Activated CD4-positive, CD25-positive, alpha-beta regulatory T cell treated with anti-CD3 and anti-CD28 coated beads, Interleukin-2, amount 50 U/mL, for 72 hours (primary cell): ENCODE results near the gene ZEB2.

Source experiments
- DNase-seq: peaks from one replicate; pipeline ENCODE4 v3.0.0; 2021

The ZEB2 gene

DNA sequence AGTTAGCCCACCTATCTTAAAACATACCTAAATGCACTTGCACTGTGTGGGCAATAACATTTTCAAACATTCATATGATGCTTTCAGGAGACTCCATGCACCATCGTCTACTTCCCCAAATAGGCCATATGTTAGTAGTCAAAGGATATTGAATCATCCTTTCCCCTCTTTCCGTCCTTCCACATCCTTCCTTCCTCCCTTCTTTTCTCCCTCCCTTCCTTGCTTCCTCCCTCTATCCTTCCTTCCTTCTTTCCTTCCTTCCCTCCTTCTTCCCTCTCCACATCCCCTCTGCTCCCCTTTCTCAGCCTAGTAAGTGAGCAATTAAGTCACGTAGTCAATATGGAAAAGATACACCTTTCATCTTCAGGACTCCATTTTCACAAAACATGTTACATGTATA is 73.8 kb downstream of the ZEB2 start:
- DNase-seq, result no peak

DNA sequence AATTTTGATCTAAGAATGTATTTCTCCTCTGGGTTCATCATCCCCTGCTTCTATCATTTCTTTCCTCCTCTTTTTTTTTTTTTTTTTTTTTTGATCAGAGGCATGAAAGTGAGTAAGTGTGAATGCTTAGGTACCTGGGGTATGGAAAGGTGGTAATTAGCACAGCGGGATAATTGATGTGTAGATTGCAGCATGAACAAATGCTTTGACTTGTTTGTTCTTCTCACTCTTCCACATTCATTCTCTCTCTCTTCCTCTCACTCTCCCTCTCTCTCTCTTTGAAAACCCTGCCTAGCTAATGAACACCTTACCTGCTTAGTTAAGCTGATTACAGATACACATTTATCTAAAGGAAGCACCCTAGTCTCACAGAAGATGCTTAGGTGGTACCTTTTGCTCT is 74.7 kb downstream of the ZEB2 start:
- DNase-seq, result no peak

DNA sequence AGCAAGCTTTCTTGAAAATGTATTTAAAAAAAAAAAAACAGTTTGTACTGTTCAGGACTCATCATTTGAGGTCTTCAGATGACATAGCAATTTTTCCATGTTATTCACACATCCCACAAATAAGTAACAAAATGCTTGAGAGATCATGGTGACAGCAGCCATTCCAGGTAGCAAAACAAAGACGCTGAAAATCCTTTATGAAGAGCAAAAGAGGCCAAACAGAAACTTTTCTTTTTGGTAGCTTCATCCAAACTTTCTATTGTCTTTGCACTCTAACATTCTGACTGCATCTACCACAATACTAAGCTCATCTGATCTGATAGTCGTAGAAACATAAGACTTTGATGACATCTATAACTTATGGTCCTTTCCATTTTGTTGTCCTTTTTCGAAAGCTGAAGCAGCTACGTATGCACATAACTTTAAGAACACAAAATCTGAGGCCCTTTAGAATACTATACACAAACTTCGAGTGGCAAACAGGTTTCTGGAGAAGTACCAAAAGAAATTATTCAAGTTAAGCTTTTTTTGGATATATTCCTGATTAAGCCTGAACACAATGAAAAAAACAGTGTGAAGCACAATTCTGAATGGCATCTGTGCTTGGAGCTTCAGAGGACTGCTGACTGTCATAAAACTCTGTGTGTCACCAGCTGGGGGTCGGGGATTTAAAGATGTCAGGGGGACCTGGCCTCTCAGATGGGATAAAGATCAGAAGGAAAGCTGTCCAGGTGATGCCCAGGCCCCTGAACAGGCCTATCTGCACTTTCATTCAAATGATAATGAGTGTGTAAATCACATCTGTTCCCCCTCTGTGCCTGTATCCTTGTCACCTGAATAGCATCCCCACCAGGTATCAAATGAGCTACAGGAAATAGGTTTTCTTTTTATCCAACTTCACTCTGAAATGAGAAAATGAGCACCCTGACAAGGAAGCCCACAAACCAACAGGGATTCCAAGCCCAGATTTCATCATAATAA is 75.8 kb downstream of the ZEB2 start:
- no peak for DNase-seq

DNA sequence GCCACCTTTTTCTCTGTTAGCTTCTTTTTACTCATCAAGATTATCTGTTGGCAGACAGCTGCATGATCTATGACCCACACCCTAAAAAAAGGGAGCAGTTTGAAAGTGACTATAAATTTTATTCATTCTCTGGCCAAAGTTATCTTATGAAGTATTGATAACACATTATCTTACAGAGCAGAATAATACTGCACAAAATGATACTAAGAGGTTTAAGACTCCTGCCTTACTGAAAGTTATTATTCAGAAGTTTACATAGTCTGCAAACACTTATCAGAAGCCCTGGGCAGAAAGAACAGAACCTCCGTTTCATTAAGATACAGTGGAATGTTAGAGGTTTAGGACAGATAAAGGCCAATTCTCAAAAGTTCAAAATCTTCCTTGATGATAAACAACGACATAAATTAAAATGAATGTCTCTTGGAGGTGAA is 78.2 kb downstream of the ZEB2 start:
- DNase-seq, result no peak

DNA sequence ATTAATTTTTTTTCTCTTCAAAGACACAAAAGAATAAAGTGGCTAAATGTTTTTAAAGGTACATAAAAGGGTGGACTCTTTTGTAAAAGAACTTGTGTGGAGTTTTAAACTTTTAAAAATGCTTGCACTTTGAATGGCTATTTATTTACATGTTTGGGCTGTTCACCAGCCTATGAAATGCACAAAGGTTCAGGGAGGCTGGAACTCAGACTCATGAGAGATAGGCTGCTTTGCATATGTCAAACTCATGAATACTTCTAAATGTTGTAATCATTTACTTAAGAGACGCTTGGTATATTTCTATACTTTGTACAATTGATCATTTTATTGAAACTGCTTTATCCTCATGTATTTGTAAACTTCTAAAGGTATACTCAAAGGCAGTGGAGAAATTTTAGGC is 79.9 kb downstream of the ZEB2 start:
- DNase-seq, result no peak

DNA sequence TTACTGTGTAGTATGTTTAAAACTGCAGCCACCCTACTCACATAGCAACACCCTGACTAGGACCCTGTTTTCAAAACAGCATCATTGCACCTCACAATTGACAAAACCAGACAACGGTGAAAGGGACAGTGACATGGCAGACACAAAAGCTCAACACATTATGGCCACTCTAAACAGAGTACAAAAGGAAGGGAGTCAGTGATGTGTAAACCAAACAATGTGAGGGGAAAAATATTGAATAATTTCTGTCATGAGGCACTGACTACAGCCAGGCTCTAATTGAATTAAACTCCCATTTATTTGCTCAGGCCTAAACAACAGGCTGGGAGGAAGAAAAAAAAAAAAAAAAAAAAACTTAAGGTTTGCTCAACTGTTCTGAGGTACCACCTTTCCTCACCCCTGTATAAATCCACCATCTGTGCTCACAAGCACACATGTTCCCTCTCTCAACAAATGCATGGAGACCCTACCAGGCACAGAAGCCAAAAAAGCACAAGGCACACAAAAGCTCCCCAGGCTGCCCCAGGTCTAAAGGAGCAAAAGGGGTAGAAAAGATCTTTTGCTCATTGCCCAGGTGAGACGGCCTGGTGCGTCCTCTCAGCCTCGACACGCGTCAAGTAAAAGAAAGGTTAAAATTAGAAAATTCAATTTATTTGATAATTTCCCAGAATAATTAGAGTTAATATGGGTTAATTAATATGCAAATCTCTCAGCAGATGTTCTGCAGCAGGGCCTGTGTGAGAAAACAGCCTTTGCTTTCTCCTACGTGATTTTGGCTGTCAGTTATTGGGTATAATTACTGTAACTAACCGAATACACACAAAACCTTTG is 80.9 kb downstream of the ZEB2 start:
- no peak for DNase-seq

DNA sequence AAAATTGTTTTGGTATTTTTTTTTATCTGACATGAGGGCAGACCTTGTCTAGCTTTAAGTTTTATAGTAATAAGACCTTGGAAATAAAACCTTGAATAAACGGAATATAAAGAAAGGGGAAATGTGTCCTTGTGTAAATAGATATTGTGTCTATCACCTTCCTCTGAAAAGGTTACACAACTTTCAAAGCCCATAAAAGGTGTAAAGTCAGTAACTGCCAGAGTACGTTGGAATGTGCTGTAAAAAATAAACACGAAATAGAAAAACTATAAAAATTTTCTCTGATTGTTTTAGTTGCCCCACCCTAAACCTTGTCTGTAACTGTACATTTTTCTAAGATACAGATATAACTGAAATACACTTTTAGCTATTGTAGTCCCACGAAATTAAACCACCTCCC is 82.3 kb downstream of the ZEB2 start:
- no peak for DNase-seq

DNA sequence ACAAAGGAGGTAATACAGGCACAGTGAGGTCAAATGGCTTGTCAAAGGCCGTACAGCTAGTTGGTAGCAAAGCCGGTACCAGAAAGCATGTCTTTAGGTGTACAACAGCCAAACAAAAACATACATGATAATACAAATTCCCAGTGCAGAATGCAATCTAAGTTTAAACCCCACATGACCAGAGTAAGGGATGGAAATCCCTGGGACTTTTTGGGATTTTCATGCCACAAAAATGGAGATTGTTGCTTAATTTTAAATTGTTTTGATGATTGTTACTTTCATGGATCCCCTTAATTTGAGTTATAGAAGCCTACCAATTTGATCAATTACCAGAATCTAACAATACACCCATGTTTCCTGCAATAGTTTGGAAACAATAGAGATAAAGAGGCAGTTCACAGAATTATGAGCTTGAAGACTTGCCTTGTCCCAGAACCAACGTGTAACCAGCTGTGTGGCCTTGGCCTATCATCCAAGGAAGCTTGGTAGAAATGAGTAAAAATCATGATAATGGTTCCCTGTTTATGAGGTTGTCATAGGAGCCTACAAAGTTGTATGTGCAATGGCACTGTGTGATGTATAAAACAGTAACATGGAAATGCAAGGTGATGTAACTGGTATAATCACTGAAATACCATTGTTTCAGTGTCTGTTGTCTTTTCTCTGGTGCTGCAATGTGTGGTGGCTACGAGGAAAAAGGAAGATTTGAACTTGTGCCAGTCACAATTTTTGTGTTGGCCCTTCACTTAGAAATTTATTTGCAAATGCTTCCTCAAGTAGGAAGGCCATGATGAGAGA is 85.3 kb downstream of the ZEB2 start:
- DNase-seq, result no peak

DNA sequence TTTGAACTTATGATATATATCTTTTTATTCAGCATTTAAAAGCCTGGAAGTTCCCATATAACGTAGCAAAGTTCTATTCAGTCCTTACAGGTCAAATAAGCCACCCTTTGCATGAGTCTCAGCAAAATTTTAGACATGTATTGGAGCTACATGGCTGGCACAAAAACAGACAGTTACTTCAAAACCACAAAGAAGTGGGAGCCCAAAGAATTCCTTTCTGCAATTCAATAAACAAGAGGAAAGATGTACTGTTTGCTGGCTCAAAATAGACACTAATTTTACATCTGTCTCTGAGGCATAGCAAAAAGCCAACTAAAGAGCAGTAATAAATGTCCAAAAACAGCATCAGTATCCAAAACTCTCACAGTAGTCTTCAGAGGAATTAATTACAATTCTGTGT is 87.0 kb downstream of the ZEB2 start:
- DNase-seq, result no peak

DNA sequence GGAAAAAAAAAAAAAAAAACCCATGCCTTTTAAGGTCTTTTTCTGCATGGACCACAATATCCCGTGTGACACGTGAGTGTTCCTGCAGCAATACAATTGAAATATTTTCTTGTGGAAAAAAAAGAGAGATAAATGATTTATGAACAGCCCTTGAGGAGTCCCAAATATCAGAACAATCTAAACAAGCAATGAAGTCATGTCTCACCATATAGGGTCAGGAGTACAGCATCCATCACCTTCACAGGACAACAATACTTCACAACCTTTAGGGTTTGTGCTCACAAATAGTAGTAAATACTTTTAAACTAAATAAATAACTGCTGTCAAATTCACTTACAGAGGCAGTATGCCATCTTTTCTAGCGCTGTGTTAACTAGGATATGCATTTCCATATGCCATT is 87.9 kb downstream of the ZEB2 start:
- DNase-seq, result no peak

DNA sequence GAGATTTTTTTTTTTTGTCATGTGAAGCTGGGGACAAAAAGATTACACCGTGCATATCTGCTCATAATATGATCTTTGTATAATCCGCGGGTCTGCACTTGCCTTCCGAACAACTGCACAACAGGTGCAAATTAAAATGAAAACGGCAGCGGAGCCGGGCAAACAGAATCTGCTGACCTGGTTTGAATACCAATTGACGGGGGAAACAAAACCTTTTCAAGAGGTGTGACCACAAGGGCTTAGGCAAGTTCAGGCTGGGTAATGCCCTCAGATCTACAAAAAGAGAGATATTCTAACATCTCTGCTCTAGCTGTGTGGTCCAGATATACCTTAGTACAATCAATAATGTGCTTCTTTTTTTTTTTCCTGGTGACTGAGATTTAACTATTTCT is 88.5 kb downstream of the ZEB2 start:
- no peak for DNase-seq

DNA sequence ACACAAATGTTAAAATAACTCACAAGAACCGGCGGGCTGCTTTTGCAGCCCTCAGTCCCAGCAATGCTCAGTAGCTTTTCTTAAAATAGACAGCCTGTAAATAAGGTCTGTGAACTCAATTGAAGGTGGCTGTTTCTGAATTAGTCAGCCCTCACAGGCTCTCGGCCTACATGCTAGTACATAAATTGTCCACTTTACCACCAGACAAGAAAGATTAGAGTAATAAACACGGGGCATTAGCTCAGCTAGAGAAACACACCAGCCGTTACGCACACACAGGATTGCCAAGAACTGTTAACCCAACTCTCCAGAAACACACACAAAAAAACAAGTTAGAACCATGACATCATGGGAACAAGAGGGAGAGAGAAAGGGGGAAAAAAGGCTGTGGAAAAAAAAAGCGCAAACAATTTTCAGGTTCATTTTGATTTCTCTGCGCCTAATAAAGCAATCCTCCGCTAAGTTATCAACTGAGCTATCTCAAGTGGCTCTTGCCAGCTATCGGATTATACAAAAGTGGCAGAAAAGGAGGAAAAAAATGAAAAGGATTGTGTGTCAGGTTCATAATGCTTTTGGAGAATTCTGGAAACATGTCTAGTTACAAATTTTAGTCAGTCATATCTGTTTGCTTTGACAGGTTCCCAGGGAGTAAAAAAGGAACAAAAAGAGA is 89.1 kb downstream of the ZEB2 start:
- no peak for DNase-seq

DNA sequence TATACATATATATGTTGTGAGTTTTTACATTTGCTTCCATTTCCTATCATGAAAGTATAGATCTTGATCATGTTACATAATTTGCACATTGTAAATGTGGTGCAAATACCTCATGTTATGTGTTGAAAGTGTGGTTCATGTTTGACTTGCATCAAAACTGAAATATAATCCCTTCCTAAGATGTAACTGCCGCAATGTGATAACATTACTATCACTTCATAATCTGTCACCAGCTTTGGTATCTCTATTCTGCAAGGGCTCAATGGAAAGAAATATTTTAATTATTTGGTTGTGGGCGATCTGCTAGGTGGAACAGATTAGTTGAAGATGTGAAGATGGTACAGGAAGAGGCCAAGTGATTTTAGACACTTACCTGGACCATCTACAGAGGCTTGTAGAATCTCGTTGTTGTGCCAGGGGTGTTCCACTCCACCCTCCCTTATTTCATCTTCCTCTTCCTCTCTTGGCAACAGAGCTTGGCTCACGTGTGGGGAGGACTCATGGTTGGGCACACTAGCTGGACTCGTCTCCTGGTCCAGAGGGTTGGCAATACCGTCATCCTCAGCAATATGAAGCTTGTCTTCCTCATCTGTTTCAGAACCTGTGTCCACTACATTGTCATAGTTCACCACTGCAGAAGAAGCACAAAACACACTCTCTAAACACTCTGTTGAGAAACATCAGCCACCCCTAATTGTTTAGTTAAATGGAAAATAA is 90.4 kb downstream of the ZEB2 start:
- no peak for DNase-seq

DNA sequence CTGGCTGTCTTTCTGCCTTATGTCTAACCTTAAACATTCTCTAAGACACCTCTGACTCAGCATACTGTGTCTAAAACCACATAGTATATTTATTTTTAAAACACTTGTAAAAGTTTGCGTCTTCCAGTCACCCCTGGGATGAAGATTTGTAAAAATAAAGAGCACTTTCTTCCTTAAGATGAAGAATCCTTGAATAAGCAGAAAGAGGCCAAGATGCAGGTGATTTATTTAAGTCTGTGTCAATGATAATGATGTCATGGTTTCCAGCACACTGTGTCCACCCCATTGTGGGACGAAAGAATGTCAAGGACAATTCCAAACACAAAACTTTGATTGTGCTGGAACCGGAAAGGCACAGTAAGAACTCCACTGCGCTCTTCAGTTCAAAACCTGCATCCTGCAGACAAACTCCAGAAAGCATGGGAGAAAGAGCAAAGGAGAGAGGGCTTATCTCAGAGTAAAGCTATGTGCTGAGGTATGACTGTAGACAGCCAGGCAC is 92.9 kb downstream of the ZEB2 start:
- no peak for DNase-seq

DNA sequence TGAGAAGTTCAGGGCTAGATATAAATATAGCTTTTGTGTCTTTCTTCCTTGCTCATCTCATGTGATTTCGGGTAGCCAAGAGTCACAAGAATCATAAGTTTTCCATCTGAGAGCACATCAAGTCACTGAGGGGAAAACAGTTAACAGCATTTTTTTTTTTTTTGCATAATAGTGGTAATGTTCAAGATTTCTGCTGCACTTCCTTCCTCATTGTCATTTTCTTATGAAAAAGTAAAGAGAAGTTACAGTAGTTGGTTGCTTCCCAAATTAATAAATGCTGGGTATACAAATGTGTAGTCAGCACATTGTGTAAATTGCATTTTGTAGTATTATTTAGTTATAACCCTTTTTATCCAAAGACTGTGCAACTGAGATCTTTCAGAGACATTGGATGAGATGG is 93.6 kb downstream of the ZEB2 start:
- no peak for DNase-seq

DNA sequence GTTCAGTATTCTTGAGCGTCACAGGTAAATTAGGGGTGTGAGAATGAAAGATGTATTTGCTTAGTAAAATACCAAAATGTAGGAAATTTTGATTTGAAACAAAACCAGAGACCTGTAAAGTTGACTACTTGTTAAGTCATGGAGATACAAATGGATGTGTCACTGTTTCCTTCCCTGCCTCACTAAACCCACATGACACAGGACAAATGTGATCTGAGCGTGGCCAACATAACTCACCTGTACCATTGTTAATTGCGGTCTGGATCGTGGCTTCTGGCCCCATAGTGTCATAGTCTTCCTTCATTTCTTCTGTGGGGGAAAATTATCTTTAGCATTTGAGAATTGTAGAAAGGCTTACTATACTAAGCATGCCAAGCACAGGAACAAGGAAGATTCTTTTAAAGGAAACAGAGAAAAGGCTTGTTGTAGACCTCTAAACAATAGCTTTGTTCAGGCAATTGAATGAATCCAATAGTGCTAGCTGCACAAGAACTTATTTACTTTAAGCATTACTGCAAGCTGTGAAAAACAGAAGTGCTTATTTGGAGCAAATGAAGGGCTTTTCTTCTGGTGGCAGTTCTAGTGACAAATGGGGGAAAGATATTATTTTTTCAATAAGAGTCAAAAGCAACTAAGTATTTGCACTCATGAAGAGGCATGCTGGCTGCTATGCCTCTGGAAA is 95.2 kb downstream of the ZEB2 start:
- no peak for DNase-seq

DNA sequence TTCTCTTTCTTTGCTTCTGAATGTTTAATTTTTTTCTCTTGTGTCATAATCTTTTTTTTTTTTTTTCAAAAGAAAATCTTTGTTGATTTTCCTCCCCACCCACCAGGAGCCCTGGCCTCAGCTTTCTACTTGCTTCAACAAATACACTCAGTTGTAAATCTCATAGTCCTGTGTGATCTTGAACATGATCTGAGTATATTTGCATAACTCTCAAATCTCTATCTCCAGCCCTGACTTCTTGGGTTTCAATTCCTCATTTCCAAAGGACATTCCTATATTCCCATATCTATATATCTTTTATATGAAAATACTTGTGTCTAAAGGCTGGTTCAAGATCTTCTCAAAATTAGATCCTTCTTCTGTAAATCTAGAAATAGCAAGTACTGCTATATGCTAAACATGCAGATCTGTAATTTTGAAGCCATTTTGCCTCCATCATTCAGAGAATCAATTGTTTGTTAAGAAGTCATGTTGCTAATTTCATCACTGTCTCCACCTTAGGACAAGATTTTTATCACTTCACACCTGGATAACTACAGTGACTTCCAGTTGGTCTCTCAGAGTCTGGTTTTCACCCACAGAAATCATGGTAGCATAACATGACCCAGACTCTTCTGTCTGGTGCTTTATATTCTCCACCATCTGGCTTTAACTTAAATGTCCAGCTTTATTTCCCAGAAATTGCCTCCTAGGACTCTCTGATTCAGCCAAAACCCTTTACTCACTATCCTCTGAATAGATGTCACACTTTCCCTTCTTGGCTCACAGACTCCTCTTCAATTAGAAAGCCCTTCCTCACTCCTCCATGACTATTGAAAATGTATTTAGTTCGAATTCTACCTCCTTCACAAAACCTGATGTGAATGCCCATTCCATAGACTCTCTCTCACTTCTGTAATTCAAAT is 98.1 kb downstream of the ZEB2 start:
- no peak for DNase-seq

DNA sequence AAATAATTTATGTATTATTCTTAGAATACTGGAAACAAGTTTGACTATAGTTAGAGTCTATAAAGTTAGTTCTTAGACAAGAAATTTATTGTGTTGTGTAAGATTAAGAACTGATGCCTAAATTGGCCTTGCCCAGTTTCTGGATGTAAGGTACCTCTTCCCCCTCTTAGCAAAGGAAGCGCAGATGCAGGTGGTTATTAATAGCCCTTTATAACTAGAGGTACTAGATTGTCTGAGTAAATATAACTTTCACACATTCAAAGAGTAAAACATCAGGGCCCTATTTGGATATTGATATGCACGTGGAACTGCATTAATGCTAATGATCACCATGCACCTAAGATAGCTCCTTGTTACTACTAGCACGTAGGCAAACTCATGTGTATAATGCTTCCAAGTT is 100.7 kb downstream of the ZEB2 start:
- DNase-seq, result no peak

DNA sequence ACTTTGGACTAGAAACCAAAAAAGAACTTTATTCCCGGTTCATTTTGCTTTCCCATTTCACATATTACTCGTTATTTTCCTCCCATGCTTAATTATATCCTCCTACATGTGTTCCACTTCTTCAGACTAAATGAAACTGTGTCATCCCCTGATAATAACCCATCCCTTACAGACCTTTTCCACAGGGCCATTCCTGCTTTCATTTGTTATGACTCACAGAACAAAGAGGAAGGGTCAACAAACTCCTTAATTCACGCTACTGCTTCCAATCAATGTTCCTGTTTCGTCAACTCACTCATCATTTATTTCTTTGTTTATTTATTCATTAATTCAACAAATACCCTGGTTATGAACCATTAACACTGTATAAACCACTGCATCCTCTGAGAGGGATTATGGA is 104.5 kb downstream of the ZEB2 start:
- DNase-seq, result no peak

DNA sequence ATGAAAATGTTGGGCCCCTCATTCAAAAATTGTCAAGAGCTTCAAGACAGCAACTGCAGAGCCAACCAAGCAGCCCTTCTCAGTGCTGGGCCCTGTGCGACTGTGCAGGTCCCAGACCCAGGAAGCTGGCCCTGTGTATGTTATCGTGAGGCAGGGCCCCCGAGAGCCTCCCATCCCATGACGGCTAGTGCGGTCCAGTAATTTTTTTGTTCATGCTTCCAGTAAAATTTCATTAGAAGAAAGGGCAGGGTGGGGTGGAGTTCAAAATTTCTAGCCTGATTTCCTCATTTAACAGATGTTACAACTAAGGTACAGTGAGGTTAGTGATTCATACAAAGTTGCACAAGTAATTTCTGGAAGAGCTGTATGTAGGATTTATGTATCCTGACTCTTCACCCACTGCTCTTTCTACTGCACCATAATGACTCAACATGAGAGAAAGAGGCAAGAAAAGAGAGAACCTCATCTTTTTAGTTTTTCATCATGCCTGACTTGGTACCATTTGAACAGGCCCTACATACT is 105.5 kb downstream of the ZEB2 start:
- no peak for DNase-seq
